ENCODE data around the gene STX3. TPM values are rescaled to one million over a fixed set of nuclear protein-coding genes. Genes with fewer than 3 reads are reported as not detected.

STX3 gene
- total and polyA plus RNA-seq, 4 donors, result 3.3 to 8.5 (median 5.8) TPM

DNA sequence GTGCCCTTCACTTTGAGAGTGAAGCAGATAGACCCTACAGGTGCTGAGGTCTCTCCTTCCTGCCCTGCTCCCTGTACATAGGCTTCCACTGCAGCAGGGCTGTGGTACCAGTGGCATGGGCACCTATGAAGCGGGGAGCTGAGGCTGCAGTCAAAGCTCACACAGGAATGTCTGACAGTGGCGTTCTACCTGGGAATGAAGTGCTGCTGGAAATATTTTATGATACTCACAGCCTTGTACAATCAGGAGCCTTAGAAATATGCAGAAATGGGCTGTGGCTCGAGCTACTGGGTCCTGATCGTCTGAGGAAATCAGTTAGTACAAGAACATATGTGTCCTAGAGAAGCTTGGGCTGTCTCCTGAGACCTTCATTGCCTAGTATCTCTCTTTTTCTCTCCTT lies 30.6 kb downstream of the STX3 start:
- H3K4me1 ChIP-seq (ENCODE audit: control insufficient read depth in 4 of 4, insufficient read depth in 4 of 4, low read length in 3 of 4), result peaks cover 0 to 9% (median 1%) of the 10 kb centered on the region in 4 donors
- H3K27me3 ChIP-seq (ENCODE audit: control insufficient read depth in 4 of 4, insufficient read depth in 4 of 4, low read length in 3 of 4), result no peaks in the 10 kb centered on the region
- no peak overlapping the region for H3K9ac ChIP-seq (ENCODE audit: low read depth in 1 of 2, low read length in 2 of 2)
- TF ChIP-seq, protein P1, sequence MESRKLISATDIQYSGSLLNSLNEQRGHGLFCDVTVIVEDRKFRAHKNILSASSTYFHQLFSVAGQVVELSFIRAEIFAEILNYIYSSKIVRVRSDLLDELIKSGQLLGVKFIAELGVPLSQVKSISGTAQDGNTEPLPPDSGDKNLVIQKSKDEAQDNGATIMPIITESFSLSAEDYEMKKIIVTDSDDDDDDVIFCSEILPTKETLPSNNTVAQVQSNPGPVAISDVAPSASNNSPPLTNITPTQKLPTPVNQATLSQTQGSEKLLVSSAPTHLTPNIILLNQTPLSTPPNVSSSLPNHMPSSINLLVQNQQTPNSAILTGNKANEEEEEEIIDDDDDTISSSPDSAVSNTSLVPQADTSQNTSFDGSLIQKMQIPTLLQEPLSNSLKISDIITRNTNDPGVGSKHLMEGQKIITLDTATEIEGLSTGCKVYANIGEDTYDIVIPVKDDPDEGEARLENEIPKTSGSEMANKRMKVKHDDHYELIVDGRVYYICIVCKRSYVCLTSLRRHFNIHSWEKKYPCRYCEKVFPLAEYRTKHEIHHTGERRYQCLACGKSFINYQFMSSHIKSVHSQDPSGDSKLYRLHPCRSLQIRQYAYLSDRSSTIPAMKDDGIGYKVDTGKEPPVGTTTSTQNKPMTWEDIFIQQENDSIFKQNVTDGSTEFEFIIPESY (IDR thresholded peaks at IDR 0.05), result no peak
- TF ChIP-seq GABPA (IDR thresholded peaks at IDR 0.05 in 1 of 2, conservative IDR thresholded peaks at IDR 0.05 in 1 of 2) (no peak), NR2F2 (IDR thresholded peaks at IDR 0.05) (no peak), YY1 (IDR thresholded peaks at IDR 0.05) (no peak), FOXA2 (IDR thresholded peaks at IDR 0.05) (no peak), HNF4A (conservative IDR thresholded peaks at IDR 0.05) (no peak), RAD21 (IDR thresholded peaks at IDR 0.05) (no peak), EGR1 (IDR thresholded peaks at IDR 0.05; ENCODE audit: low read depth in 2 of 2) (no peak), SP1 (IDR thresholded peaks at IDR 0.05) (no peak), FOXA1 (IDR thresholded peaks at IDR 0.05) (no peak), JUND (IDR thresholded peaks at IDR 0.05) (no peak), HNF4G (IDR thresholded peaks at IDR 0.05) (no peak), TAF1 (conservative IDR thresholded peaks at IDR 0.05) (no peak), RXRA (IDR thresholded peaks at IDR 0.05) (no peak)
- TF ChIP-seq, protein P2, sequence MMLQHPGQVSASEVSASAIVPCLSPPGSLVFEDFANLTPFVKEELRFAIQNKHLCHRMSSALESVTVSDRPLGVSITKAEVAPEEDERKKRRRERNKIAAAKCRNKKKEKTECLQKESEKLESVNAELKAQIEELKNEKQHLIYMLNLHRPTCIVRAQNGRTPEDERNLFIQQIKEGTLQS (IDR thresholded peaks at IDR 0.05), result no peak
- TF ChIP-seq, protein P3, sequence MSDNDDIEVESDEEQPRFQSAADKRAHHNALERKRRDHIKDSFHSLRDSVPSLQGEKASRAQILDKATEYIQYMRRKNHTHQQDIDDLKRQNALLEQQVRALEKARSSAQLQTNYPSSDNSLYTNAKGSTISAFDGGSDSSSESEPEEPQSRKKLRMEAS (IDR thresholded peaks at IDR 0.05), result no peak
- TF ChIP-seq, protein P4, sequence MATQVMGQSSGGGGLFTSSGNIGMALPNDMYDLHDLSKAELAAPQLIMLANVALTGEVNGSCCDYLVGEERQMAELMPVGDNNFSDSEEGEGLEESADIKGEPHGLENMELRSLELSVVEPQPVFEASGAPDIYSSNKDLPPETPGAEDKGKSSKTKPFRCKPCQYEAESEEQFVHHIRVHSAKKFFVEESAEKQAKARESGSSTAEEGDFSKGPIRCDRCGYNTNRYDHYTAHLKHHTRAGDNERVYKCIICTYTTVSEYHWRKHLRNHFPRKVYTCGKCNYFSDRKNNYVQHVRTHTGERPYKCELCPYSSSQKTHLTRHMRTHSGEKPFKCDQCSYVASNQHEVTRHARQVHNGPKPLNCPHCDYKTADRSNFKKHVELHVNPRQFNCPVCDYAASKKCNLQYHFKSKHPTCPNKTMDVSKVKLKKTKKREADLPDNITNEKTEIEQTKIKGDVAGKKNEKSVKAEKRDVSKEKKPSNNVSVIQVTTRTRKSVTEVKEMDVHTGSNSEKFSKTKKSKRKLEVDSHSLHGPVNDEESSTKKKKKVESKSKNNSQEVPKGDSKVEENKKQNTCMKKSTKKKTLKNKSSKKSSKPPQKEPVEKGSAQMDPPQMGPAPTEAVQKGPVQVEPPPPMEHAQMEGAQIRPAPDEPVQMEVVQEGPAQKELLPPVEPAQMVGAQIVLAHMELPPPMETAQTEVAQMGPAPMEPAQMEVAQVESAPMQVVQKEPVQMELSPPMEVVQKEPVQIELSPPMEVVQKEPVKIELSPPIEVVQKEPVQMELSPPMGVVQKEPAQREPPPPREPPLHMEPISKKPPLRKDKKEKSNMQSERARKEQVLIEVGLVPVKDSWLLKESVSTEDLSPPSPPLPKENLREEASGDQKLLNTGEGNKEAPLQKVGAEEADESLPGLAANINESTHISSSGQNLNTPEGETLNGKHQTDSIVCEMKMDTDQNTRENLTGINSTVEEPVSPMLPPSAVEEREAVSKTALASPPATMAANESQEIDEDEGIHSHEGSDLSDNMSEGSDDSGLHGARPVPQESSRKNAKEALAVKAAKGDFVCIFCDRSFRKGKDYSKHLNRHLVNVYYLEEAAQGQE (IDR thresholded peaks at IDR 0.05), result no peak
- TF ChIP-seq, protein P5, sequence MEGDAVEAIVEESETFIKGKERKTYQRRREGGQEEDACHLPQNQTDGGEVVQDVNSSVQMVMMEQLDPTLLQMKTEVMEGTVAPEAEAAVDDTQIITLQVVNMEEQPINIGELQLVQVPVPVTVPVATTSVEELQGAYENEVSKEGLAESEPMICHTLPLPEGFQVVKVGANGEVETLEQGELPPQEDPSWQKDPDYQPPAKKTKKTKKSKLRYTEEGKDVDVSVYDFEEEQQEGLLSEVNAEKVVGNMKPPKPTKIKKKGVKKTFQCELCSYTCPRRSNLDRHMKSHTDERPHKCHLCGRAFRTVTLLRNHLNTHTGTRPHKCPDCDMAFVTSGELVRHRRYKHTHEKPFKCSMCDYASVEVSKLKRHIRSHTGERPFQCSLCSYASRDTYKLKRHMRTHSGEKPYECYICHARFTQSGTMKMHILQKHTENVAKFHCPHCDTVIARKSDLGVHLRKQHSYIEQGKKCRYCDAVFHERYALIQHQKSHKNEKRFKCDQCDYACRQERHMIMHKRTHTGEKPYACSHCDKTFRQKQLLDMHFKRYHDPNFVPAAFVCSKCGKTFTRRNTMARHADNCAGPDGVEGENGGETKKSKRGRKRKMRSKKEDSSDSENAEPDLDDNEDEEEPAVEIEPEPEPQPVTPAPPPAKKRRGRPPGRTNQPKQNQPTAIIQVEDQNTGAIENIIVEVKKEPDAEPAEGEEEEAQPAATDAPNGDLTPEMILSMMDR (IDR thresholded peaks at IDR 0.05; ENCODE audit: low read depth, low read length, missing input control), result no peak
- no peak overlapping the region for H3K27ac ChIP-seq (ENCODE audit: low read depth in 1 of 2, low read length in 2 of 2)
- no peak for DNase-seq (ENCODE audit: low spot score)
- no peak overlapping the region for H3K4me3 ChIP-seq (ENCODE audit: low read depth in 1 of 3, low read length in 3 of 3)
- no peaks in the 10 kb centered on the region for H3K9me3 ChIP-seq (ENCODE audit: control insufficient read depth in 4 of 4, low read length in 3 of 4)
- peaks cover 0 to 9% (median 0%) of the 10 kb centered on the region in 4 donors for H3K36me3 ChIP-seq (ENCODE audit: control insufficient read depth in 4 of 4, insufficient read depth in 3 of 4, low read depth in 1 of 4, low read length in 3 of 4)
- WGBS, result 93% methylated on average over 4 of the region's 4 CpGs
